ENCODE data around the gene PCCA.

DNA sequence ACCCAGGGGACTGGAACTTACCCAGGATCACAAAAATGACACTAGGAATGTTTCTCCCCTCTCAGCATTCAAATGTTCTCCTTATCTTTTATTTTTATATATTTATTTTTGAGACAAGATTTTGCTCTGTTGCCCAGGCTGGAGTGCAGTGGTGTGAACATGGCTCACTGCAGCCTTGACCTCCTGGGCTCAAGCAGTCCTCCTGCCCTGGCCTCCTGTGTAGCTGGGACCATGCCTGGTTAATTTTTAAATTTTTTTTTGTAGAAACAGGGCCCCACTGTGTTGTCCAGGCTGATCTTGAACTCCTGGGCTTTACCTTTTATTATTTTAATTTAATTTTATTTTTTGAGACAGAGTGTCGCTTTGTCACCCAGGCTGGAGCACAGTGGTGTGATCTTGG, 108.2 kb downstream of the PCCA start:
- TF ChIP-seq EZH2 (conservative IDR thresholded peaks at IDR 0.05; ENCODE audit: low read depth, low read length) (no peak), CHD4 (IDR thresholded peaks at IDR 0.05; ENCODE audit: borderline replicate concordance, low read length) (no peak), HOXA7 (CRISPR knock-in tag; IDR thresholded peaks at IDR 0.05) (no peak), RCOR2 (CRISPR knock-in tag; IDR thresholded peaks at IDR 0.05) (no peak), SOX6 (IDR thresholded peaks at IDR 0.05) (no peak), SOX6 (CRISPR knock-in tag; IDR thresholded peaks at IDR 0.05) (no peak), CEBPB (IDR thresholded peaks at IDR 0.05; ENCODE audit: borderline replicate concordance, low read depth, low read length) (no peak), POLR2A (IDR thresholded peaks at IDR 0.05; ENCODE audit: insufficient read depth in 1 of 2, low read depth in 2 of 2, low read length in 2 of 2) (no peak)
